Activated CD4-positive, alpha-beta T cell treated with anti-CD3 and anti-CD28 coated beads, Interleukin-2, amount 50 U/mL, for 1 hour (primary cell): ENCODE measurements around the gene LIMK2.

Experiments used
- DNase-seq: peaks from one replicate; pipeline ENCODE4 v3.0.0-alpha.2; 2020

The LIMK2 gene

GRCh38 chr22:31275576-31275975, 63.5 kb downstream of the LIMK2 start:
- DNase-seq = no peak

GRCh38 chr22:31276426-31277167, 64.5 kb downstream of the LIMK2 start:
- no peak for DNase-seq

GRCh38 chr22:31277741-31278140, 65.6 kb downstream of the LIMK2 start:
- DNase-seq = no peak

- no peak for DNase-seq
Observed at GRCh38 chr22:31278151-31278621, 66.1 kb downstream of the LIMK2 start.

- peak; percentile 50 for DNase-seq
Observed at GRCh38 chr22:31278626-31279326, 66.7 kb downstream of the LIMK2 start.

GRCh38 chr22:31279327-31279669, 67.2 kb downstream of the LIMK2 start:
- DNase-seq = no peak

GRCh38 chr22:31279821-31280505, 67.9 kb downstream of the LIMK2 start:
- DNase-seq = no peak

- DNase-seq = no peak
Observed at GRCh38 chr22:31281733-31282132, 69.6 kb downstream of the LIMK2 start.

- no peak for DNase-seq
Observed at GRCh38 chr22:31282748-31283468, 70.8 kb downstream of the LIMK2 start.

GRCh38 chr22:31284281-31285155, 72.4 kb downstream of the LIMK2 start:
- DNase-seq = no peak

- peak; percentile 57 for DNase-seq
Observed at GRCh38 chr22:31286360-31287255, 74.5 kb downstream of the LIMK2 start.

GRCh38 chr22:31287818-31288495, 75.9 kb downstream of the LIMK2 start:
- no peak for DNase-seq

GRCh38 chr22:31288496-31289240, 76.6 kb downstream of the LIMK2 start:
- DNase-seq = no peak

- peak; percentile 33 for DNase-seq
Observed at GRCh38 chr22:31289344-31289743, 77.2 kb downstream of the LIMK2 start.

- DNase-seq = peak; percentile 94
Observed at GRCh38 chr22:31290494-31291471, 78.7 kb downstream of the LIMK2 start.

- no peak for DNase-seq
Observed at GRCh38 chr22:31291481-31292235, 79.6 kb downstream of the LIMK2 start.

GRCh38 chr22:31292236-31292989, 80.3 kb downstream of the LIMK2 start, which contains the start of gene PIK3IP1:
PIK3IP1 (minus strand) TSS chr22:31292488; CDS start chr22:31292344, 144 bp downstream.
- peak; percentile 88 for DNase-seq
